22Rv1 (cell line): ENCODE results near the gene SLC30A1.
"Not testable (repeated sequence)": the region's sequence is repeated elsewhere in the genome, so short reads cannot be mapped to it uniquely, and the experiment has no call there.

ENCODE experiments used
- H3K27ac ChIP-seq: fragments of 450-650 bp; 2 replicates; pipeline ENCODE4 v1.5.1; 2017
- ZFX ChIP-seq: fragments of 450-650 bp; IDR thresholded peaks from 2 replicates; pipeline ENCODE4 v1.6.1; 2017; ENCODE audit warnings: antibody characterized with exemption, borderline replicate concordance
- TF ChIP-seq, protein P1 (sequence below): fragments of 450-650 bp; IDR thresholded peaks from 2 replicates; pipeline ENCODE4 v1.5.1; 2017; ENCODE audit warnings: mild to moderate bottlenecking

Gene SLC30A1, protein sequence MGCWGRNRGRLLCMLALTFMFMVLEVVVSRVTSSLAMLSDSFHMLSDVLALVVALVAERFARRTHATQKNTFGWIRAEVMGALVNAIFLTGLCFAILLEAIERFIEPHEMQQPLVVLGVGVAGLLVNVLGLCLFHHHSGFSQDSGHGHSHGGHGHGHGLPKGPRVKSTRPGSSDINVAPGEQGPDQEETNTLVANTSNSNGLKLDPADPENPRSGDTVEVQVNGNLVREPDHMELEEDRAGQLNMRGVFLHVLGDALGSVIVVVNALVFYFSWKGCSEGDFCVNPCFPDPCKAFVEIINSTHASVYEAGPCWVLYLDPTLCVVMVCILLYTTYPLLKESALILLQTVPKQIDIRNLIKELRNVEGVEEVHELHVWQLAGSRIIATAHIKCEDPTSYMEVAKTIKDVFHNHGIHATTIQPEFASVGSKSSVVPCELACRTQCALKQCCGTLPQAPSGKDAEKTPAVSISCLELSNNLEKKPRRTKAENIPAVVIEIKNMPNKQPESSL

GRCh38 chr1:211578640-211579439, at the start of gene SLC30A1:
SLC30A1 (minus strand) TSS chr1:211579161; CDS start chr1:211578612, 549 bp downstream.
- peak within 1 kb of the TSS; percentile 65 for H3K27ac ChIP-seq
- TF ChIP-seq, protein P1, sequence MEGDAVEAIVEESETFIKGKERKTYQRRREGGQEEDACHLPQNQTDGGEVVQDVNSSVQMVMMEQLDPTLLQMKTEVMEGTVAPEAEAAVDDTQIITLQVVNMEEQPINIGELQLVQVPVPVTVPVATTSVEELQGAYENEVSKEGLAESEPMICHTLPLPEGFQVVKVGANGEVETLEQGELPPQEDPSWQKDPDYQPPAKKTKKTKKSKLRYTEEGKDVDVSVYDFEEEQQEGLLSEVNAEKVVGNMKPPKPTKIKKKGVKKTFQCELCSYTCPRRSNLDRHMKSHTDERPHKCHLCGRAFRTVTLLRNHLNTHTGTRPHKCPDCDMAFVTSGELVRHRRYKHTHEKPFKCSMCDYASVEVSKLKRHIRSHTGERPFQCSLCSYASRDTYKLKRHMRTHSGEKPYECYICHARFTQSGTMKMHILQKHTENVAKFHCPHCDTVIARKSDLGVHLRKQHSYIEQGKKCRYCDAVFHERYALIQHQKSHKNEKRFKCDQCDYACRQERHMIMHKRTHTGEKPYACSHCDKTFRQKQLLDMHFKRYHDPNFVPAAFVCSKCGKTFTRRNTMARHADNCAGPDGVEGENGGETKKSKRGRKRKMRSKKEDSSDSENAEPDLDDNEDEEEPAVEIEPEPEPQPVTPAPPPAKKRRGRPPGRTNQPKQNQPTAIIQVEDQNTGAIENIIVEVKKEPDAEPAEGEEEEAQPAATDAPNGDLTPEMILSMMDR, result no peak
- no peak for TF ChIP-seq ZFX

GRCh38 chr1:211628417-211628816, 49.5 kb upstream of the SLC30A1 start:
- H3K27ac ChIP-seq, result no peak overlapping the region
- TF ChIP-seq, protein P1, result no peak
- no peak for TF ChIP-seq ZFX

- no peak overlapping the region for H3K27ac ChIP-seq
- no peak for TF ChIP-seq ZFX
- TF ChIP-seq, protein P1, result no peak
These were observed 48.3 kb upstream of the SLC30A1 start for GRCh38 chr1:211627259-211627658.

- not testable (repeated sequence) for H3K27ac ChIP-seq
These were observed 46.9 kb upstream of the SLC30A1 start for GRCh38 chr1:211625866-211626265.

DNA sequence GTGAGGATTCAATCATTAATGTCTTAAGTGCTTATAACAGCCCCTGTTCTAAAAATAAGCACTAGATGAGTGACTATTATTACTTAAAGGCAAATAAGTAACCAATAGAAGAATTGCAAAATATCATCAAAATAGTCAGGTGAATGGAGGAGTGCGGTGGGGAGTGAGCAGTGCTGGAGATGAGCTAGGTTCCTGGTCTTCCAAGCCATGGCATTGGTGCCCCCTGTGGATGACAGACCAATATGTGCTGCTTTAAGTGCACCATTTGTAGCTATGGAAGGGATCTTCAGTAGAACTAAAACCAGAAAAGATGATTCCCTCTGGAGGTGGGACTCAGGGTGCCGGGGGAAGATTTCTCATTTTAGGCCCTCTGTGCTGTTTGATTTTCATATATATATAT, 46.1 kb upstream of the SLC30A1 start:
- H3K27ac ChIP-seq, result no peak overlapping the region
- TF ChIP-seq ZFX, result no peak
- TF ChIP-seq, protein P1, result peak; percentile 37

GRCh38 chr1:211623515-211623914, 44.6 kb upstream of the SLC30A1 start:
- TF ChIP-seq, protein P1, result no peak
- TF ChIP-seq ZFX, result no peak
- no peak overlapping the region for H3K27ac ChIP-seq

DNA sequence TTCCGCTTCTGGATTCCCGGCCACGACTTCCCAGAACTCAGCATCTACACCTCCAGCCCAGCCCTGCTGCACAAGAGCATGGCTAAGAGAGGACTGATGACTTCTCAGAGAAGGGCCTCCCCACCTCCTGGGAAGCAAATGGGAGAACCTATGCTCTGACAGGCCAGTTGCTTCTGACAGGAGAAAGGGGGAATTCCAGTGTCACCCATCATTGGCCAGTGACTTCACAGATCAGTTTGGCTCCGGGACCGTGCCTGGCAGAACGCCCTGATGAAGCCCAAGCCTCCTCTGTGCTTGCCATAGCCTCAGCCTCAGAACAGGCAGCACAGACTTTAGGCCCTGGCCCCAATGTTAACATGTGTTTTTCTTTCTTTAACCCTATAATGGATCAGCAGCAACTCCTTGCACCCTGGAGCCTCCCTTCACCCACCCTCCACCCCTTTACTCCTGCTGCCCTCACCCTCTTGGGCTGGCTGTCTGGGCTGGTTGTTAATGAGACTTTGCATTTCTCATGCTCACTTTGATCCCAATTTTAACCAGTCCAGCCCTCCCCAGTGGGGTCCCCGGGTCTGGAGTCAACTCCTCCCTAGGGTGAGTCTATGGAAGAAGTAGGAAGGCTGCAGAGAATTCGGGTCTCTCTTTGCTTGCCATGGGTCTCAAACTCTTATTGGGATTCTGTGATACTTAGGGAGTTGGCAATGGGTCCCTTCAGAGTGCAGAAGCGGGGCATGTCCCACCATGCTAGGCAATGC, 42.7 kb upstream of the SLC30A1 start:
- TF ChIP-seq, protein P1, result no peak
- TF ChIP-seq ZFX, result no peak
- H3K27ac ChIP-seq, result no peak overlapping the region
